HG03045 (cell line): ENCODE data around the gene NFASC.

Source experiments
- ATAC-seq: cut with Tn5 transposase; IDR thresholded peaks from one replicate; pipeline ENCODE4 v1.9.1; 2021; ENCODE audit warnings: mild to moderate bottlenecking, moderate library complexity; ENCODE audit not compliant: unreplicated experiment

NFASC gene

DNA sequence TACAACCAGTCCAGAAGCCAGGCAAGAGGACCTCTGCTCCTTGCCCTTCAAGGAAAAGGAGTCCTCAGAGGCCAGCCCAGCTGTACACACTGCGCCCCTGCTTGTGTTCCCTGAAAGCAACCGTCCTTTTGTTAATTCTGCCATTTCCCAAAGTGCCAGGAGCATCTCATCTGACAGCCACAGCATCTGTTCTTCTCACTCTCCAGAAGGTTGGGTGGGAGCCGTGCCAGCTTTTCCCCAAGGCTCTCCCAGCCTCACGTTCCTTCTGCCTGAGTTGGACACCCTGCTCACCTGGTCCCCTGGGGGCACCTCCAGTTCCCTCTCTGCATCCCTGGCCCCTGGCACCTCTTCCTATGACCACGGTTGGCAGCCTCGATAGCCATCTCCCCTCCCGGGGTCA lies 161.8 kb downstream of the NFASC start:
- ATAC-seq, result no peak

- ATAC-seq, result no peak
Observed at GRCh38 chr1:205037539-205037938, 166.9 kb downstream of the NFASC start.

DNA sequence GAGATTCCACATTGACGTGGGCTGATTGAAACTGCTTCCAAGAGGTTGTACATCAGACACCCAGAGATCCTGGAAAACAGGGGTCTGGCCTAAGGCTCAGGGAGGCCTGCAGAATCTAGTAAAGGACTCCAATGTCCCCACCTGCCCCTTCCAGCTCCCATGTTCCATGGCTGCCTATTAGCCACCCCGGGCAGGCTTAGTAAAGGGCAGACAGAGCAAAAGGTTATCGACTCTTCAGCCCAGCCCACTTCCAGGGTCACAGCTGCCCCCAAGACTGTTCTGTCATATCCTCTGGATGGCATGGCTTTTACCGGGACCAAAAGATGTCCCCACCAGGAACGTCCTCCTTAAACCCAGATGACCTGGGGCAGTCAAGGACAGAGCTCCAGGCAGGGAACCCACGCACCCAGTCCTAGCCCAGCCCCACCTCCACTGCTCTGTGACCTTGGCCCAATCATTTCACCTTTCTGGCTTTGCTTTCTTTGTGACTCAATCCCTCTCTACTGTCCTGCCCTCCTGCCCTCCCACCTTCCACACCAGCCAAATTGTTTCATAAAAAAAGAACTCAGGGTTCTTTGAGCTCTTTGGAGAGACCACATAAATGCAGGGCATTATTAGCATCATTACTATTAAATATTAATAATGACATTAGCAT lies 167.6 kb downstream of the NFASC start:
- no peak for ATAC-seq

- ATAC-seq, result no peak
Observed at GRCh38 chr1:205041001-205041715, 170.5 kb downstream of the NFASC start.

GRCh38 chr1:205041998-205042910 lies 171.6 kb downstream of the NFASC start:
- no peak for ATAC-seq

DNA sequence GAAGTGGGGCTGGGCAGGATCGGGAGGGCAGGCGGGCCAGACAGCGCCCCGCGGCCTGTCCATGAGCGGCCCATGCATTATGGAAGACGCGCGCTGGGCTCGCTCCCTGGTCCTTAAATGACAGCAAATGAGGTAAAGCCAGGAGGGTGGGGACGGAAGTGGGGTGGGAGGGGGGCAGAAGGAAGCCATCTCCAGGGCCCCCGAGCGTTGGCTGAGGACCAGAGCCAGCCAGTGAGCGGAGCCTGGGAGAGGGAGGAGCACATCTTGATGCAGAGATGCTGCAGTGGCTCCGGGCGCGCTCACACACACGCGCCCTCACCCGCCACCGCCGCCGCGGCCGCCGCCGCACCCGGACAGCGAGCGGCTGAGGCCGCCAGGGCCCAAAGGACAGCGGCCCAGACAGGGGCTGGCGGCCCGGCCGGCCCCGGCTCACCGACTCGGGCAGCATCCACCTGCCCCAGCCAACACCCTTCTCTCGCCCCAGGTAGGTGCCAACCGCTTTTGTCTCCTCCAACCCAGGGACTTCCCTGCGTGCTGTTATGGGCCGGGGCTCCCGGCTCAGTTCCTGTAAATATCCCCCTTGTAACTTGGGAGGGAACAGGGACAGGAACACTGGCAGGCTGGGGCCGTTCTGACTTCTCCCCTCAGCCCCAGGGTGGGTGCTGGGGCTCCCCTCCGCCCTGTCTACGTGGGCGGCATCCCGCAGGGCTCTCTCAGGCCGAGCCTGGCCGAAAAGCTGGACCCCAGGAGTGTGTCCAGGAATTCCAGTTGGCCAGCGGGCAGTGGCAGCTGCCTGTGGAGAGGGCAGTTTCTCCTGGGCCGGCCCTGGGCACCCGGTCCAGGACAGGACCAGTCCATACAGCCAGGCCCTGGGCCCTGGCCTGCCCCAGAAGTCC lies 172.5 kb downstream of the NFASC start, which contains the start of gene CNTN2:
Gene CNTN2 (plus strand): TSS at position 302 of the 896 bp plus-strand sequence. CDS start 9,974 bp downstream, outside the sequence.
- ATAC-seq, result no peak

DNA sequence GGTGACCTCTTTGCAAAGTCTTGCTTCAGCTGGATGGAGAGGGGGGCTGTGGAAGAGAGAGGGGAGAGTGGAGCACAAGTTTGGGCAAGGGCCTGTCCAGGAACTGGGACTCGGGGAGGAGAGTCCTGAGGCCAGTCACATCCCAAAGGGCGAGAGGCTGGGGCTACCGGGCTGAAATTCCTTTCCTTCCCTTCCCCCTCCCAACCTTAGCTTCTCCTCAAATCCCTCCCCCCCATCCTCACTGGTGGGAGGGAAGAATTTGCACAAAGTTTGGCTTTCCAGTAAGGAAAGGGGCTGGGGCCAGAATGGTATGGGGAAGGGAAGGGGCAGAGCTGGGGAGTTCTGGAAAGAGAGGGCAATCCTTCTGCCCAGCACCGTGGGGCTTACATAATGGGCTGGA lies 173.2 kb downstream of the NFASC start:
- ATAC-seq, result no peak

- no peak for ATAC-seq
Observed at GRCh38 chr1:205044741-205045140, 174.1 kb downstream of the NFASC start.

DNA sequence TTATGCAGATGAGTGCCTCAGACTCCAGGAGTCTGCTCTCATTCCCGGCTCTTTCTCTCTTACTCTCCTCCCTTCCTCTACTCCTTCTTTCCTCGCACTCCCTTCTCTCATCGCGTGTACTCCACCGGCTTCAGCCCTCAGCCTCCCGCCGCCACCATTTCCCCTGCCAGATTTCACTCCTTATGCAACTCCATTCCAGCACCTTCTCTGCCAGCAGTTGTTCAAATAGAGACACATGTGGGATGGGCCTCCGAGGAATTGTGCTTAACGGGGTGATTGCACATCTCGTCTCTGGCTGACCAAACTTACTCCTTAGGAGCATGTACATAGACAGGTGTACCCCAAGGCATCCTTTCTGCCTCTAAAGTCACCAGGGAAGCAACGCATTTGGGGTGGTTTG lies 174.5 kb downstream of the NFASC start:
- ATAC-seq, result no peak

DNA sequence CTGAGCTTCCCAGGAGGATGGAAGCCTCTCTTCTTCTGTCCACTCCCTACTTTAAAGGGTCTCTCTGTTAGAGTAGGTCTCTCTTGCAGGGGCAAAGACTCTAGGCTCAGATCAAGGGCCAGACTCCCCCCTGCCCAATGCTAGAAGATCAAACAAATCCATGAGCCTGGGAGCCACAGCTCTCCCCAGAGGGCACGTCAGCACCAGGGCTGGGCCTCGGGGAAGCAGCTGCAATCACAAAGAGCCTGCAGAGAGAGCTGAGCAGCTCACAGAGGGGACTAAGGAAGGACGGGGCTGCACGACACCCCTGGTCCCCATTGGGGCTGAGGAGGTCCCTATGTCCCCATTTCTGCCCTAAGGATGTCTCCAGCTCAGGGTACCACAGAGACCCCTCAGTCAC lies 176.2 kb downstream of the NFASC start:
- no peak for ATAC-seq

GRCh38 chr1:205047764-205048231 lies 177.1 kb downstream of the NFASC start:
- ATAC-seq, result no peak

DNA sequence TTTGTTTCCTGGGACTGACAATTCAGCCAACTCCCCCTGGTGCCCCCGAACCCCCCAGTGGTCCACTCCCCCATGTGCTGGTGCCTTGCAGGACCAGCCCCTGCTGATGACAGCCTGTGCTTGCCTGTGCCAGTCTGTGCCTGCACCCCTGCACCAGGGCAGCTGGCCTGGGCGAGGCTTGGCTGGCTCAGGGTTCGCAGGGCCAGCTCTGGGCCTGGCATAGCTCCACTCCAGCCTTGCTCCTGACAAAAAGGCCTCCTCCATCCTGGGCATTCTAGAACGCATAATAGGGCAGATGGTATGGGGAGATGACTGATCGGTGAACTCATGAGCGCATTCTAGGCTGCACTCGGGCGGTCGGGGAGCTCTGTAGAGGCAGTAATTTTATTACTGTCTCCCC lies 177.7 kb downstream of the NFASC start:
- ATAC-seq, result no peak

- no peak for ATAC-seq
Observed at GRCh38 chr1:205049479-205049878, 178.8 kb downstream of the NFASC start.

GRCh38 chr1:205052690-205053089 lies 182.0 kb downstream of the NFASC start:
- no peak for ATAC-seq

DNA sequence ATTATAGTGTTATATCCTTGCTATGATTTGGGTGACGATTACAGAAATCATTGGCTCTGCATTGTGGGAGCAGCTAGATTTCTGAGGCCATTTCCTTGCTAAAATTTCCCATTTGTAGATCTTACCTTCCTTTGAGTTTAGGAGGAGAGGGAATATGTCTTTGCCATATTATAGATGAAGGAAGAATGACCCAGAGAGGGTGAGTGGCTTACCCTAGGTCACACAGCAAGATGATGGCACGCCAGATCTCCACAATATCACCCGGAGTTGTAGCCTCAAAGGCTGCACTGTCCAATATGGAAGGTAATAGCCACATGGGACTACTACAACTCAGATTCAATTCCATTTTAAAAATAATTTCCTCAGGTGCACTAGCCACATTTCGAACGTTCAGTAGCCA lies 182.6 kb downstream of the NFASC start:
- no peak for ATAC-seq

DNA sequence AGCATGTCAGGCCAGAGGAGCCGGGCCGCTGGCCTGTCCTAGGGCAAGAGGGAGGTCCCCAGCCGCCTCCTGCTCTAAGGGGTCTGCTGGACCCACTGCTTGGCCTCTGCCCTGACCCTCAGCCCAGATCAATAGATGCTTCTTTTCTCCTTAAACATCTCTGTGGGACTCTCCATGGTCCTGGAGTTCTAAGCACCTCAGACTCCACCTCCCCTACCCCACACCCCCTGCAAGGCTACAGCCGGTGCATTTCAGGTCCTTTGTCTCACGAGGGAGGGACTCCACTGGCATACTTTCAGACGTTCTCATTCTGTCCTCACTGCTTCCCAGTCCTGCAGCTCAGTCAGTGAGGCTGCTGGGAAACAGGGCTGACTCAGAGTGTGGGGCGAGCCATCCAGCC lies 183.4 kb downstream of the NFASC start:
- ATAC-seq, result no peak

DNA sequence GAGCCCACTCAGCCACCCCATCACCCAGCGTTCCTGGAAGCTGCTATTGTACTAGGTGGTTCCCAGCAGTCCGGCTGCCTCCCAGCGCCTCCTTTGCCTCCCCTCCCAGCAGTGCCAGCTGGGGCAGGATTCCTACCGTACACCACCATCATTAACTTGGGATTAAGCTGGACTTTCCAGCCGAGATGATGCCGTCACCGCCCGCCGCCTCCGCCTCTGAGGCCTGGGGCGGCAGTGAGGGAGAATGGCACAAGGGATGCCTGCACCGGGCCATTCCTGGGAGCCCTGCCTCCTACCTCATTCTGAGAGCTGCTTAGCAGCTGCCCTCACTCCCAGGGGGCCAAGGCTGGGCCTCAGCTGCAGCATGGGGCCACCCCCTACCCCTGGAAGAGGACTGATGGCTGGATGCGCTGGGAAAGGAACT lies 185.5 kb downstream of the NFASC start:
- ATAC-seq, result no peak

- no peak for ATAC-seq
Observed at GRCh38 chr1:205056956-205057568, 186.4 kb downstream of the NFASC start.

GRCh38 chr1:205057808-205058575 lies 187.3 kb downstream of the NFASC start:
- ATAC-seq, result no peak
